Measurements from ENCODE around the gene MIXL1. TPM values are rescaled to one million over a fixed set of nuclear protein-coding genes. Genes with fewer than 3 reads are reported as not detected.
A peak's percentile ranks its signal among the peaks of the same experiment; 100 is the strongest.

MIXL1 gene
- total RNA-seq, 1 experiment from 2014 or later: 4.7 TPM

- H3K27ac Mint-ChIP-seq: peak overlapping the region in 1 of 3 experiments; percentile 32; a peak in 1 of 7 replicates
- Histone ChIP-seq H3K14ac (ENCODE audit: insufficient read depth, low read length) (no peak overlapping the region), H3T11ph (ENCODE audit: low read length) (no peak overlapping the region), H2BK15ac (ENCODE audit: low read depth, low read length) (no peak overlapping the region), H3K27me3 (ENCODE audit: insufficient read depth, low read length) (no peaks in the 10 kb centered on the region; the same call in 1 of the 2 replicates), H3K79me1 (ENCODE audit: insufficient read depth, low read depth, low read length, poor library complexity, severe bottlenecking) (no peaks in the 10 kb centered on the region), H3K18ac (ENCODE audit: insufficient read length, low read depth, low read length) (no peak overlapping the region), H3K23me2 (ENCODE audit: insufficient read length, low read depth, low read length, poor library complexity, severe bottlenecking) (peaks cover 3% of the 10 kb centered on the region), H3K9ac (ENCODE audit: extremely low read depth, insufficient read length, low read length) (no peak overlapping the region), H3K4me1 (ENCODE audit: insufficient read depth, low read length) (no peaks in the 10 kb centered on the region), H2BK5ac (ENCODE audit: insufficient read length, low read length) (no peak overlapping the region), H3K56ac (ENCODE audit: insufficient read length, low read depth, low read length) (no peak overlapping the region), H2BK120ac (ENCODE audit: low read depth, low read length, poor library complexity, severe bottlenecking) (no peak overlapping the region), H3K4me2 (ENCODE audit: insufficient read depth, insufficient read length, low read length) (no peak overlapping the region), H3K23ac (ENCODE audit: insufficient read length, low read depth, low read length) (no peak overlapping the region), H2BK12ac (ENCODE audit: insufficient read length, low read depth, low read length) (no peak overlapping the region), H2BK20ac (ENCODE audit: low read depth, low read length, poor library complexity, severe bottlenecking) (no peak overlapping the region), H3K9me3 (ENCODE audit: control insufficient read depth, low read depth, low read length) (no peaks in the 10 kb centered on the region), H4K91ac (ENCODE audit: insufficient read length, low read depth, low read length) (no peak overlapping the region), H4K20me1 (ENCODE audit: control insufficient read depth, insufficient read depth, insufficient read length) (no peaks in the 10 kb centered on the region), H4K5ac (ENCODE audit: insufficient read length, low read depth, low read length) (no peak overlapping the region), H2AFZ (ENCODE audit: low read length) (no peak overlapping the region), H3K4ac (ENCODE audit: low read depth, low read length) (no peak overlapping the region), H2AK5ac (ENCODE audit: insufficient read length, low read length) (no peak overlapping the region), H3K27ac (ENCODE audit: insufficient read length, low read depth, low read length) (no peak overlapping the region), H4K8ac (replicated peaks; ENCODE audit: insufficient read length, low read depth, low read length) (no peak overlapping the region), H3K79me2 (ENCODE audit: insufficient read depth, low read length) (no peaks in the 10 kb centered on the region)
- H3K36me3 Mint-ChIP-seq (ENCODE audit: insufficient read depth in 1 of 3, low read depth in 3 of 3): peaks cover 0 to 1% (median 0%) of the 10 kb centered on the region in 3 experiments; a peak in 1 of 7 replicates
- TF ChIP-seq CTCF (conservative IDR thresholded peaks at IDR 0.05): peak; percentile 29; the same call in 2 of the 3 replicates
- peaks cover 27% of the 10 kb centered on the region for H3K27me3 Mint-ChIP-seq (ENCODE audit: low read depth)
- H3K9me3 Mint-ChIP-seq: no peaks in the 10 kb centered on the region; a peak in 1 of 5 replicates
- H3K4me1 Mint-ChIP-seq: peaks cover 20 to 28% of the 10 kb centered on the region in 2 experiments
- no CpG with 5 or more reads among the region's 11 CpGs for WGBS (ENCODE audit: extremely low coverage, insufficient read length, low lambda C conversion rate)
- no peak for DNase-seq
- no peak overlapping the region; a peak in 1 of 5 replicates for H3K4me3 Mint-ChIP-seq
Measured at GRCh38 chr1:226220473-226221189, 2.8 kb upstream of the MIXL1 start.
